ENCODE data around the gene S100A2.

The S100A2 gene

GRCh38 chr1:153560771-153561465 is 4.7 kb downstream of the S100A2 start:
- H3K27ac ChIP-seq = no peak overlapping the region
- TF ChIP-seq, protein P1, sequence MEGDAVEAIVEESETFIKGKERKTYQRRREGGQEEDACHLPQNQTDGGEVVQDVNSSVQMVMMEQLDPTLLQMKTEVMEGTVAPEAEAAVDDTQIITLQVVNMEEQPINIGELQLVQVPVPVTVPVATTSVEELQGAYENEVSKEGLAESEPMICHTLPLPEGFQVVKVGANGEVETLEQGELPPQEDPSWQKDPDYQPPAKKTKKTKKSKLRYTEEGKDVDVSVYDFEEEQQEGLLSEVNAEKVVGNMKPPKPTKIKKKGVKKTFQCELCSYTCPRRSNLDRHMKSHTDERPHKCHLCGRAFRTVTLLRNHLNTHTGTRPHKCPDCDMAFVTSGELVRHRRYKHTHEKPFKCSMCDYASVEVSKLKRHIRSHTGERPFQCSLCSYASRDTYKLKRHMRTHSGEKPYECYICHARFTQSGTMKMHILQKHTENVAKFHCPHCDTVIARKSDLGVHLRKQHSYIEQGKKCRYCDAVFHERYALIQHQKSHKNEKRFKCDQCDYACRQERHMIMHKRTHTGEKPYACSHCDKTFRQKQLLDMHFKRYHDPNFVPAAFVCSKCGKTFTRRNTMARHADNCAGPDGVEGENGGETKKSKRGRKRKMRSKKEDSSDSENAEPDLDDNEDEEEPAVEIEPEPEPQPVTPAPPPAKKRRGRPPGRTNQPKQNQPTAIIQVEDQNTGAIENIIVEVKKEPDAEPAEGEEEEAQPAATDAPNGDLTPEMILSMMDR (conservative IDR thresholded peaks at IDR 0.05) = no peak
- no peak for TF ChIP-seq ZFX (IDR thresholded peaks at IDR 0.05)

GRCh38 chr1:153560241-153560640 is 5.4 kb downstream of the S100A2 start:
- TF ChIP-seq, protein P1 (conservative IDR thresholded peaks at IDR 0.05) = no peak
- TF ChIP-seq ZFX (IDR thresholded peaks at IDR 0.05) = no peak
- H3K27ac ChIP-seq = no peak overlapping the region

GRCh38 chr1:153557877-153558276 is 7.8 kb downstream of the S100A2 start:
- H3K27ac ChIP-seq = no peak overlapping the region
- TF ChIP-seq, protein P1 (conservative IDR thresholded peaks at IDR 0.05) = no peak
- no peak for TF ChIP-seq ZFX (IDR thresholded peaks at IDR 0.05)

- no peak for TF ChIP-seq ZFX (IDR thresholded peaks at IDR 0.05)
- TF ChIP-seq, protein P1 (conservative IDR thresholded peaks at IDR 0.05) = no peak
- H3K27ac ChIP-seq = no peak overlapping the region
Measured at GRCh38 chr1:153556348-153556747, 9.3 kb downstream of the S100A2 start.

DNA sequence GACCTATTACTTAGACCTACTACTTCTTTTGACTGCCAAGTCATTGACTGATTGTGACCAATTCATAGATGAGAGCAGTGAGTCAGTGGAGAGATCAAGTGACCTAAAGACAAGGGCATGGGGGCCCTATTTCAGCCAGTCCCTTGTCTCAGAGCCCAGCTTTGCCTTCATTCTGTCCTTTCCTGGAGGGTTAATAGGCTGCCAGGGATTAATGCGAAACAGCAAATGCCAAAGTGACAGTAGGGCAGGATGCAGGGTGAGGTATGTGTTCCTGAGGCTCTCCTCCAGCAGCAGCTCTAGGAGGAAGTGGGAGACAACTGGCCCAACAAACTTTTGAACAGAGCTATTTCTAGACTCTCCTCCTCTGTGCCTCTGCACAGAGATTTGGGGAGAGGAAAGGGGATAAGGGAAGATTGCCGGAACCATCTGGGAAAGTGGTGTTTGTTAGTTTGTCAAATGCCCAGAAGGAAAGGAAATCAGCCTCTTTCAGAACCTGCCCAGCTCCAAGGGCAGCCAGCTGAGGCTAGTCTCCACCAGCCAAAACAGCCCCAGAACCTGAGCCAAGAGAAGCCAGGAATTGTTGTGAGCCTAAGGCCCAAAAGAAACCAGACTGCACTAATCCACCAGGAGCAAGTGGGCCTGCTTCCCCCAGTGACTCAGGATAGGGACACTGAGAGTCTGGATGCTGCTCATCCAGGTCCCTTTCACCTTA is 11.7 kb downstream of the S100A2 start:
- H3K27ac ChIP-seq = no peak overlapping the region
- no peak for TF ChIP-seq ZFX (IDR thresholded peaks at IDR 0.05)
- TF ChIP-seq, protein P1 (conservative IDR thresholded peaks at IDR 0.05) = no peak

GRCh38 chr1:153553096-153553495 is 12.5 kb downstream of the S100A2 start:
- no peak overlapping the region for H3K27ac ChIP-seq
- TF ChIP-seq ZFX (IDR thresholded peaks at IDR 0.05) = no peak
- TF ChIP-seq, protein P1 (conservative IDR thresholded peaks at IDR 0.05) = no peak

DNA sequence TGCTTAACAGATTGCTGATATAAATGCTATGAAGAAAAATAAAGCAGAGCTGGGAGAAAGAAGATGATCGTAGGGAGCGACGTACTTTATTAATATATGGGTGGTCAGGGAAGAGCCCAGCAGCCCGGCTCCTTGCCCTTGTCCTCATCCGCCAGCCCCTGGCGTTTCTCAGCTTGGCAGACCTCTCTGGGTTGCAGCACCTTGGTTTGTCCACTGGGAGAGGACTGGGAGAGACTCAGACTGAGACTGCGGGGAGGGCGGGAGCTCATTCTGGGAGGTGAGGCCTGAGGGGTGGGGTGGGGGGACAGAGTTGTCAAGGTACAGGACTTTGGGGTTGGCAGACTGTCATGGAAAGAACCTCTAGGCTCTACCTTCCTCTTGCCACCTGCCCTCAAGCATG is 13.3 kb downstream of the S100A2 start:
- no peak overlapping the region for H3K27ac ChIP-seq
- TF ChIP-seq, protein P1 (conservative IDR thresholded peaks at IDR 0.05) = no peak
